ENCODE results near the gene WDR3.

DNA sequence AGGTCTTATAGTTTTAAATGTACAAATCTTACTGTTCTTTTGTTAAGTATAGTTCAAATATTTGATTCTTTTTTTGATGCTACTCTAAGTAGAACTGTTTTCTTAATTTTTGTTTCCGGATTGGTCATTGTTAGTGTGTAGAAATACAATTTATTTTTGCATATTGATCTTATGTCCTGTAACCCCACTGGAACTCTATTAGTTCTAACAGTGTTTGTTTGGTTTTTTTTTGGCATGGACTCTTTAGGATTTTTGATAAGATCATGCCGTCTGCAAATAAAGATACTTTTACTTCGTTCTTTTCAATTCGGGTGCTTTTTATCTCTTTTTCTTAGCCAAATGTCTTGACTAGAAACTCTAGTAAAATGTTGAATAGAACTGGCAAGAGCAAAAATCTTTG is 26.6 kb upstream of the WDR3 start:
- TF ChIP-seq ZNF274 (IDR thresholded peaks at IDR 0.05; ENCODE audit: low read depth, low read length) (no peak), YY1 (IDR thresholded peaks at IDR 0.05; ENCODE audit: insufficient read depth, insufficient read length) (no peak)
